ENCODE data around the gene SLC4A1. TPM values are rescaled to one million over a fixed set of nuclear protein-coding genes. Genes with fewer than 3 reads are reported as not detected.

SLC4A1 gene
- total RNA-seq (not detected), polyA plus RNA-seq (not detected)

GRCh38 chr17:44267818-44268490 lies at the start of gene SLC4A1:
SLC4A1 (minus strand) TSS chr17:44268135; CDS start chr17:44262866, 5,269 bp downstream.
- Histone ChIP-seq H3K36me3 (ENCODE audit: control insufficient read depth, insufficient read depth, low read length) (no peaks in the 10 kb centered on the region), H3K4me3 (ENCODE audit: low read depth, low read length) (no peak within 1 kb of the TSS), H3K27me3 (ENCODE audit: control insufficient read depth, insufficient read depth, low read length) (no peaks in the 10 kb centered on the region), H3K4me1 (ENCODE audit: control insufficient read depth, insufficient read depth, low read length, poor library complexity, severe bottlenecking) (no peaks in the 10 kb centered on the region), H3K27ac (ENCODE audit: insufficient read depth, low read length, poor library complexity, severe bottlenecking) (no peak within 1 kb of the TSS), H3K9me3 (ENCODE audit: control insufficient read depth in 2 of 2, low read length in 2 of 2) (no peaks in the 10 kb centered on the region)
- Mint-ChIP-seq H3K9me3 (no peaks in the 10 kb centered on the region), H3K36me3 (no peaks in the 10 kb centered on the region), H3K4me1 (no peaks in the 10 kb centered on the region), H3K4me3 (no peak within 1 kb of the TSS), H3K27me3 (peaks cover 8% of the 10 kb centered on the region), H3K27ac (peak within 1 kb of the TSS in 1 of 3 donors; percentile 59)
- DNase-seq (no peak), ATAC-seq (ENCODE audit: low read depth in 2 of 2) (no peak)

DNA sequence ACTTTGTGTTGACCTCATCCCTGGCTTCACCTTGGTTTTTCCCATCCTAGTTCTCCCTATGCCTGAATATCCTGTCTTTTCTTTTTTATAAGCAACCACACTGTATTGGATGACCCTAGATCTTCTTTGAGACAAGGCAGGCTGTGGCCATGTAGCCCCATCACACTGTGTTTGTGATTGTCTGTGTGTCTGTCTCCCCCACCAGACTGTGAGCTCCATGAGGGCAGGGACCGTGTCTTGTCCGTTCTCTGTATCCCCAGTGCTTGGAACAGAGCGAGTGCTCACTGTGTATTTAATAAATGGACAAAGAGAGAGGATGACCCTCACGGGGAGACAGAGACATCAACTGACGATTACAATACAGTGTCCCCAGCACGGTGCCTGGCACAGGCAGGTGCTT lies 49.6 kb upstream of the SLC4A1 start:
- Mint-ChIP-seq H3K36me3 (peaks cover 4% of the 10 kb centered on the region), H3K9me3 (peaks cover 0 to 8% (median 0%) of the 10 kb centered on the region in 7 donors), H3K27ac (no peak overlapping the region), H3K27me3 (peaks cover 27% of the 10 kb centered on the region), H3K4me1 (peaks cover 0 to 26% (median 9%) of the 10 kb centered on the region in 4 donors), H3K4me3 (peak overlapping the region in 3 of 4 donors; percentile 62 to 84 (median 73))
- Histone ChIP-seq H3K4me1 (ENCODE audit: control insufficient read depth, insufficient read depth, low read length, poor library complexity, severe bottlenecking) (peaks cover 12% of the 10 kb centered on the region), H3K36me3 (ENCODE audit: control insufficient read depth, insufficient read depth, low read length) (peaks cover 21% of the 10 kb centered on the region), H3K27me3 (ENCODE audit: control insufficient read depth, insufficient read depth, low read length) (peaks cover 10% of the 10 kb centered on the region), H3K4me3 (ENCODE audit: low read depth, low read length) (no peak overlapping the region), H3K27ac (ENCODE audit: insufficient read depth, low read length, poor library complexity, severe bottlenecking) (no peak overlapping the region), H3K9me3 (ENCODE audit: control insufficient read depth in 2 of 2, low read length in 2 of 2) (no peaks in the 10 kb centered on the region)
- ATAC-seq (ENCODE audit: low read depth in 2 of 2) (no peak), DNase-seq (no peak)

- peak overlapping the region in 1 of 3 donors; percentile 52 for H3K27ac Mint-ChIP-seq
- peaks cover 0 to 20% (median 9%) of the 10 kb centered on the region in 4 donors for H3K4me1 Mint-ChIP-seq
- H3K9me3 ChIP-seq (ENCODE audit: control insufficient read depth in 2 of 2, low read length in 2 of 2), result no peaks in the 10 kb centered on the region
- H3K27me3 ChIP-seq (ENCODE audit: control insufficient read depth, insufficient read depth, low read length), result peaks cover 10% of the 10 kb centered on the region
- H3K9me3 Mint-ChIP-seq, result peaks cover 0 to 11% (median 0%) of the 10 kb centered on the region in 7 donors
- DNase-seq, result no peak
- H3K4me1 ChIP-seq (ENCODE audit: control insufficient read depth, insufficient read depth, low read length, poor library complexity, severe bottlenecking), result peaks cover 12% of the 10 kb centered on the region
- no peak for ATAC-seq (ENCODE audit: low read depth in 2 of 2)
- H3K27ac ChIP-seq (ENCODE audit: insufficient read depth, low read length, poor library complexity, severe bottlenecking), result no peak overlapping the region
- H3K36me3 Mint-ChIP-seq, result peaks cover 4% of the 10 kb centered on the region
- peaks cover 13% of the 10 kb centered on the region for H3K36me3 ChIP-seq (ENCODE audit: control insufficient read depth, insufficient read depth, low read length)
- H3K4me3 ChIP-seq (ENCODE audit: low read depth, low read length), result no peak overlapping the region
- peaks cover 31% of the 10 kb centered on the region for H3K27me3 Mint-ChIP-seq
- H3K4me3 Mint-ChIP-seq, result peak overlapping the region; percentile 64 to 81 (median 78)
Observed at GRCh38 chr17:44315760-44316731, 48.1 kb upstream of the SLC4A1 start.

- Mint-ChIP-seq H3K27ac (no peak overlapping the region), H3K4me3 (peak overlapping the region in 3 of 4 donors; percentile 74 to 81 (median 81)), H3K4me1 (peaks cover 0 to 19% (median 10%) of the 10 kb centered on the region in 4 donors), H3K27me3 (peaks cover 31% of the 10 kb centered on the region), H3K36me3 (peaks cover 4% of the 10 kb centered on the region), H3K9me3 (peaks cover 0 to 11% (median 0%) of the 10 kb centered on the region in 7 donors)
- no peak overlapping the region for H3K27ac ChIP-seq (ENCODE audit: insufficient read depth, low read length, poor library complexity, severe bottlenecking)
- ATAC-seq (ENCODE audit: low read depth in 2 of 2) (peak; percentile 32 to 39), DNase-seq (peak in 2 of 3 donors; percentile 22 to 37)
- H3K4me3 ChIP-seq (ENCODE audit: low read depth, low read length), result no peak overlapping the region
- H3K27me3 ChIP-seq (ENCODE audit: control insufficient read depth, insufficient read depth, low read length), result peaks cover 10% of the 10 kb centered on the region
- H3K36me3 ChIP-seq (ENCODE audit: control insufficient read depth, insufficient read depth, low read length), result peaks cover 6% of the 10 kb centered on the region
- peaks cover 12% of the 10 kb centered on the region for H3K4me1 ChIP-seq (ENCODE audit: control insufficient read depth, insufficient read depth, low read length, poor library complexity, severe bottlenecking)
- H3K9me3 ChIP-seq (ENCODE audit: control insufficient read depth in 2 of 2, low read length in 2 of 2), result no peaks in the 10 kb centered on the region
Observed at GRCh38 chr17:44314869-44315661, 47.1 kb upstream of the SLC4A1 start.

DNA sequence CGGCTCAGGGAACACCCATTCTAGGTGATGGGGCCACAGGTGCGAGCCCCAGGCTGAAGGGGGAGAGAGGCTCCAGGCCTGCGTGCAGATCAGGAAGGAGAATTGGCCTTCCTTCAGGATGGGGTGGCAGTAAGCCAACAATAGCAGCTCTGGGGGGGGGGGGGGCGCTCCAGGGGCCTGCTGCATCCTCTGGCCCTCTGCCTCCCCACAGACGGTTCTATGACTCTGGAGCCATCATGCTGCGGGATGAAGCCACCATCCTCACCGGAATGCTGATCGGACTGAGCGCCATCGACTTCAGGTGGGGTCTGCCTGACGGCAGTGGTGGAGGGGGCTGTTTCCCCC lies 46.6 kb upstream of the SLC4A1 start:
- Mint-ChIP-seq H3K9me3 (peaks cover 0 to 11% (median 0%) of the 10 kb centered on the region in 7 donors), H3K27me3 (peaks cover 31% of the 10 kb centered on the region), H3K4me1 (peaks cover 0 to 24% (median 14%) of the 10 kb centered on the region in 4 donors), H3K36me3 (peaks cover 3% of the 10 kb centered on the region), H3K4me3 (peak overlapping the region; percentile 16 to 71 (median 54)), H3K27ac (no peak overlapping the region)
- Histone ChIP-seq H3K27me3 (ENCODE audit: control insufficient read depth, insufficient read depth, low read length) (peaks cover 10% of the 10 kb centered on the region), H3K36me3 (ENCODE audit: control insufficient read depth, insufficient read depth, low read length) (peaks cover under 1% of the 10 kb centered on the region), H3K9me3 (ENCODE audit: control insufficient read depth in 2 of 2, low read length in 2 of 2) (no peaks in the 10 kb centered on the region), H3K27ac (ENCODE audit: insufficient read depth, low read length, poor library complexity, severe bottlenecking) (no peak overlapping the region), H3K4me1 (ENCODE audit: control insufficient read depth, insufficient read depth, low read length, poor library complexity, severe bottlenecking) (peaks cover 12% of the 10 kb centered on the region), H3K4me3 (ENCODE audit: low read depth, low read length) (no peak overlapping the region)
- no peak for DNase-seq
- no peak for ATAC-seq (ENCODE audit: low read depth in 2 of 2)

DNA sequence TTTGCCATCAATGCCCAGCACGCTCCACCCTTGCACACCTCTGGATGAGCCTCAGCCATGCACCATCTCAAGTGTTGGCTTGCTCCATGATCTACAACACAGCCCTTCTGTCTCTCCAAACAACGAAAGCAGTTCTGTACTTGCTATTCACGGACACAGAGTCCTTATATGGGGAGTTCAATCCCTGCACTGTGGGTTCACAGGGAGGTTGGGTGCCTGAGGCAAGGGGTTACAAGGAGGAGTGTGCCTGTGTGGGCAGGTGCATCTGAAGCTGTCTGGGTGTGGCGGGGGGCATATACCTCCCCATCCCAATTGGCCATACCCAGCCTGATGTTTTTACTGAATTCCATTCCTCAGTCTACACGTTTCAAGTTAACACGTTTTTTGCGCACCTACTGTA lies 46.1 kb upstream of the SLC4A1 start:
- peaks cover 0 to 8% (median 0%) of the 10 kb centered on the region in 7 donors for H3K9me3 Mint-ChIP-seq
- H3K27me3 Mint-ChIP-seq, result peaks cover 32% of the 10 kb centered on the region
- Histone ChIP-seq H3K4me1 (ENCODE audit: control insufficient read depth, insufficient read depth, low read length, poor library complexity, severe bottlenecking) (peaks cover 16% of the 10 kb centered on the region), H3K27ac (ENCODE audit: insufficient read depth, low read length, poor library complexity, severe bottlenecking) (no peak overlapping the region), H3K27me3 (ENCODE audit: control insufficient read depth, insufficient read depth, low read length) (peaks cover 10% of the 10 kb centered on the region), H3K9me3 (ENCODE audit: control insufficient read depth in 2 of 2, low read length in 2 of 2) (no peaks in the 10 kb centered on the region), H3K4me3 (ENCODE audit: low read depth, low read length) (no peak overlapping the region), H3K36me3 (ENCODE audit: control insufficient read depth, insufficient read depth, low read length) (no peaks in the 10 kb centered on the region)
- H3K36me3 Mint-ChIP-seq, result no peaks in the 10 kb centered on the region
- peak overlapping the region in 3 of 4 donors; percentile 16 to 71 (median 59) for H3K4me3 Mint-ChIP-seq
- ATAC-seq (ENCODE audit: low read depth in 2 of 2) (no peak), DNase-seq (no peak)
- H3K4me1 Mint-ChIP-seq, result peaks cover 0 to 27% (median 15%) of the 10 kb centered on the region in 4 donors
- H3K27ac Mint-ChIP-seq, result no peak overlapping the region

All from CD4-positive, CD25-positive, alpha-beta regulatory T cell (primary cell).